GM12872 (cell line): ENCODE measurements around the gene SLC38A8.

Source experiments
- TF ChIP-seq, protein P1 (sequence below): IDR thresholded peaks from 3 replicates; pipeline ENCODE4 v1.5.1; 2011; ENCODE audit warnings: low read depth, mild to moderate bottlenecking, low read length, moderate library complexity; ENCODE audit not compliant: insufficient read depth

SLC38A8 gene

DNA sequence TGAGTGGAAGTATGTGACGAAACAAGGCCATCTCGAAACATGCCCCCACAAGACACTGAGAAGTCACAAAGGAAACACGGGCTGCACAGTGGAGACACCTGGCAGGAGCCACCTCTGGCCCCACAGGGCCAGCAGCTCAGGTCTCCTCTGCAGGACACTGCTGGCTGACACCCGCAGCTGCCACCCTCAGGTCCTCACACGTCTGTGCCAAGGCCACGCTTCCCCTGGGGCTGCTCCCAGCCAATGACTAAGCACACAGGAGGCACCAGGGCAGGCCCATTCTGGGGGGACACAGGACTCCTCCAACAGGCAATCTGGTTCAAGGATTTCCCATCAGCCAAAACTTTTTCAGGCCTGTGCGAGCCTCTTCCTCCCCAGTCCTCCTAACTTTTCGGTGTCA is 37.8 kb upstream of the SLC38A8 start:
- TF ChIP-seq, protein P1, sequence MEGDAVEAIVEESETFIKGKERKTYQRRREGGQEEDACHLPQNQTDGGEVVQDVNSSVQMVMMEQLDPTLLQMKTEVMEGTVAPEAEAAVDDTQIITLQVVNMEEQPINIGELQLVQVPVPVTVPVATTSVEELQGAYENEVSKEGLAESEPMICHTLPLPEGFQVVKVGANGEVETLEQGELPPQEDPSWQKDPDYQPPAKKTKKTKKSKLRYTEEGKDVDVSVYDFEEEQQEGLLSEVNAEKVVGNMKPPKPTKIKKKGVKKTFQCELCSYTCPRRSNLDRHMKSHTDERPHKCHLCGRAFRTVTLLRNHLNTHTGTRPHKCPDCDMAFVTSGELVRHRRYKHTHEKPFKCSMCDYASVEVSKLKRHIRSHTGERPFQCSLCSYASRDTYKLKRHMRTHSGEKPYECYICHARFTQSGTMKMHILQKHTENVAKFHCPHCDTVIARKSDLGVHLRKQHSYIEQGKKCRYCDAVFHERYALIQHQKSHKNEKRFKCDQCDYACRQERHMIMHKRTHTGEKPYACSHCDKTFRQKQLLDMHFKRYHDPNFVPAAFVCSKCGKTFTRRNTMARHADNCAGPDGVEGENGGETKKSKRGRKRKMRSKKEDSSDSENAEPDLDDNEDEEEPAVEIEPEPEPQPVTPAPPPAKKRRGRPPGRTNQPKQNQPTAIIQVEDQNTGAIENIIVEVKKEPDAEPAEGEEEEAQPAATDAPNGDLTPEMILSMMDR: no peak

DNA sequence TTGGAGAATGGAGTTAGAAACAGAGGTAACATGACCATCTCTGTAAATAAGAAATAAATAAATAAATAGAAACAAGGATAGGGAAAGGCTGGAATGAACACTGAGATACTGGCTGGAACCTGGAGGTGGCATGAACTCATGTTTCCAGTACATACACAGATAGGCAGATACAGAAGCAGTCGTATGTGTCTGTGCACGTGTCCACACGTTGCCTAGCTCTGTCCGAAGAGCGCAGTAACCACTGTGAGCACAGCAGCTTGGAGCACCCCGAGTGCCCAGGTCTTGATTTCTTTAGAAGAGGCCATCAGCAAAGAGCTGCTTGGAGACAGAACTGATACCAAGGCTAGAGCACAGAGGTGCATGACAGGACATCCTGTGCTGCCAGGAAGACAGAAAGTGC is 37.1 kb upstream of the SLC38A8 start:
- TF ChIP-seq, protein P1: no peak

DNA sequence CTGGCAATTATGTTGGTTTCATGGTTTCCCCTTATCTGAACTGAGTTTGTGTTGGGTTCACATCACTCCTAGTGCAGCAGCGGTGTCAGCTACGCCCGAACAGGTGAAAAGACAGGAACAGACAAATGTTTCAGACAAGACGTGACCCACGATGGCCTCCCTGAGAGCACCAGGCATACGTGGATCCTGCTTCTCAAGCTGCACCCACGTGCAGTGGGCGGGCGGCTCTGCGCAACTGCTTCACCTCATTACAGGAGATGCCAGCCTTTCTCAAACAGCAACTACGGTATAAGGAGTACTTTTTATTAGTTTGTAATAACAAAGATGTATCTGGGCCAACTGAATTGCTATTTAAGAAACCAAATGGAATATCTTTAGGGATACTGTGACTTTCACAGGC is 32.8 kb upstream of the SLC38A8 start:
- TF ChIP-seq, protein P1: no peak

DNA sequence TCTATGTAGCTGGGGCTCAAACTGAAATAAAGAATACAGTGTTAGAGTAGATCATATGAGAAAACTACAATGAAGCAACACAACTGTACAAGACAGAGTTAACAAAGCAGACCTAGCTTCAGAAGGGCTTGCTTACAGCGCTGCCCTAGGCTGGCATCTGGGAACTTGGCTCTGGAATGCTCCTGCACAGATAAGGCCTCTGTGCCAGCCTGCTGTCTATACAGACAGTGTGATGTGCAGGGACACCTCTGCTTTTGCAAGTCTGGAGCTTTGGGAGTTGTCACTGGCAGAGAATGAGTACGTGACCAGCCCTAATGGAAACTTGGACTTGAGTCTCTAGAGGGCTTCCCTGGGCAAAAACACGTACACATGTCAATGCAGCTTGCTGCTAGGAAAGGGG is 32.1 kb upstream of the SLC38A8 start:
- TF ChIP-seq, protein P1: no peak

DNA sequence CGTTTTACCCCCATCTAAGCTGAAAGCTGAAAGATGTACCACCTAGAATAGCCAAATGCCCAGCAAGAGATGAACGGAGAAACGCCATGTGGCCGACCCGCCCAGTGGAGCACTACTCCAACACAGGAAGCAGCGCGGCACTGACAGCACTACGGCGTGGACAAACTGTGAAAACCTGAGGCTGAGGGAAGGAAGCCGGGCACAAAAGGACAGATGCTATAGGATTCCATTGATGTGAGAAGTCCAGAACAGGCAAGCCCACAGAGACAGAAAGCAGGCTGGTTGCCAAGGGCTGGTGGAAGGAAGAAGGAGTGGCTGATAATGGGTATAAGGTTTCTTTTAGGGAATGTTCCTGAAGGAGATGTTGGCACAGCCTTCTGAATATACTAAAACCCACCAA is 29.4 kb upstream of the SLC38A8 start:
- TF ChIP-seq, protein P1: no peak

DNA sequence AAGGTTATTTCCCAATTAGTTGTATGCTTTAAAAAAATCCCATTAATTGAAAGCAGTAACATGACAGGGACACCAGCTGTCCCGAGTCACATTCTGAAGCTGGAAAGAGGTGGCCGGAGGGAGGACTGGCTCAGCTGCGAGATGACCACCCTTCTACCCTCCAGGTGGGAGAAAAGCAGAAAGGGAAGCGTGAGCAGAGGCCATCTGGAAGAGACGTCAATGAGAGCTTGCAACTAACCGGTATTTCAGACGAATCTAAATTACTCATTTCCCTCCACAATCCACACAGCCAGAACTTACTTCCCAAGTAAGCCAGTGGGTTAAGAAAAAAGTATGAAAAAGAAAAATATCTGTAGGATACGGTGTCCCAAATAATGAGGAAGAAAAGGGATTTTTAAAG is 28.5 kb upstream of the SLC38A8 start:
- TF ChIP-seq, protein P1: no peak

DNA sequence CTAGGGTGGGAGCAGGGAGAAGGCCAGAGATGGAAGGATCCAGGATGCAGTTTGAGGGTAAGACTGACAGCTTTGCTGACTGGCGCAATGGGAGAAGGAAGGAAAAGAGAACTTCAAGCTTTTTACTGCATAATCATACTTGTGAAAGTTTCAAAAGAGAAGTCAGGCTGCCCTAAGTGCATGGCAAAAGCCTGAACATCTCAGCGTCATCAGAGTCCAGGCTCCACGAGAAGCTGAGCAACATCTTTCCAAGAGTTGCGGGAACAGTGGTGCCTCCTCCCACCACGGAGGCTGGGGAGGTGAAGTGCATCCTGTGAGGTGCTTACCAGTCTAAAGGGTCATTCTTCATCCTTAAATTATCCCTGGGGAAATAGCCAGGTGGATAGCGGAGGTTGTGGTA is 26.9 kb upstream of the SLC38A8 start:
- TF ChIP-seq, protein P1: no peak
